Measurements from ENCODE around the gene CLASP1.

- TF ChIP-seq, protein P1, sequence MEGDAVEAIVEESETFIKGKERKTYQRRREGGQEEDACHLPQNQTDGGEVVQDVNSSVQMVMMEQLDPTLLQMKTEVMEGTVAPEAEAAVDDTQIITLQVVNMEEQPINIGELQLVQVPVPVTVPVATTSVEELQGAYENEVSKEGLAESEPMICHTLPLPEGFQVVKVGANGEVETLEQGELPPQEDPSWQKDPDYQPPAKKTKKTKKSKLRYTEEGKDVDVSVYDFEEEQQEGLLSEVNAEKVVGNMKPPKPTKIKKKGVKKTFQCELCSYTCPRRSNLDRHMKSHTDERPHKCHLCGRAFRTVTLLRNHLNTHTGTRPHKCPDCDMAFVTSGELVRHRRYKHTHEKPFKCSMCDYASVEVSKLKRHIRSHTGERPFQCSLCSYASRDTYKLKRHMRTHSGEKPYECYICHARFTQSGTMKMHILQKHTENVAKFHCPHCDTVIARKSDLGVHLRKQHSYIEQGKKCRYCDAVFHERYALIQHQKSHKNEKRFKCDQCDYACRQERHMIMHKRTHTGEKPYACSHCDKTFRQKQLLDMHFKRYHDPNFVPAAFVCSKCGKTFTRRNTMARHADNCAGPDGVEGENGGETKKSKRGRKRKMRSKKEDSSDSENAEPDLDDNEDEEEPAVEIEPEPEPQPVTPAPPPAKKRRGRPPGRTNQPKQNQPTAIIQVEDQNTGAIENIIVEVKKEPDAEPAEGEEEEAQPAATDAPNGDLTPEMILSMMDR (optimal IDR thresholded peaks at IDR 0.05 in 1 of 3, IDR thresholded peaks at IDR 0.05 in 1 of 3, conservative IDR thresholded peaks at IDR 0.05 in 1 of 3; ENCODE audit: extremely low read depth in 1 of 3, insufficient read depth in 2 of 3, low read length in 3 of 3) = peak in 1 of 3 experiments; percentile 42
- no peak for TF ChIP-seq EZH2 (IDR thresholded peaks at IDR 0.05; ENCODE audit: low read length)
Measured at GRCh38 chr2:121294881-121295840, 354.1 kb downstream of the CLASP1 start.

Measured in keratinocyte (primary cell).